BLaER1 treated with 17β-estradiol and CSF1 and Interleukin-3, amounts not matched to agents 10 nM and 100 nM (cell line): ENCODE data around the gene ARGLU1.

Experiments
- H3K27ac ChIP-seq, 11 experiments: shearing (Covaris generic); formaldehyde crosslinking; 2 replicates each; pipeline ENCODE4 v1.8.1; 2022
- H3K27me3 ChIP-seq, 11 experiments: shearing (Covaris generic); formaldehyde crosslinking; 2 replicates each; pipeline ENCODE4 v1.8.1; 2022
- H3K36me3 ChIP-seq, 11 experiments: shearing (Covaris generic); formaldehyde crosslinking; 2 replicates each; pipeline ENCODE4 v1.8.1; 2022
- H3K4me1 ChIP-seq, 10 experiments: shearing (Covaris generic); formaldehyde crosslinking; 2 replicates each; pipeline ENCODE4 v1.8.1; 2022
- H3K4me2 ChIP-seq, 11 experiments: shearing (Covaris generic); formaldehyde crosslinking; 2 replicates each; pipeline ENCODE4 v1.8.1; 2022
- H3K4me3 ChIP-seq, 10 experiments: shearing (Covaris generic); formaldehyde crosslinking; 2 replicates each; pipeline ENCODE4 v1.8.1; 2022
- H3K9ac ChIP-seq, 11 experiments: shearing (Covaris generic); formaldehyde crosslinking; 2 replicates each; pipeline ENCODE4 v1.8.1; 2022
- H3K9me3 ChIP-seq, 11 experiments: shearing (Covaris generic); formaldehyde crosslinking; replicated peaks in 1 of 11; 2 replicates each; pipeline ENCODE4 v1.8.1; 2022
- H4K20me1 ChIP-seq, 11 experiments: shearing (Covaris generic); formaldehyde crosslinking; 2 replicates each; pipeline ENCODE4 v1.8.1; 2022
- Cebpa-rat ChIP-seq, 11 experiments: shearing (Covaris generic); IDR thresholded peaks; 2 replicates each; pipeline ENCODE4 v1.8.1; 2022

ARGLU1 gene

GRCh38 chr13:106527445-106527801, 40.5 kb downstream of the ARGLU1 start:
- Histone ChIP-seq H3K36me3 (peaks cover 0 to 94% (median 6%) of the 10 kb centered on the region in 11 experiments; a peak in 13 of 22 replicates), H3K27ac (no peak overlapping the region), H3K9ac (no peak overlapping the region), H3K27me3 (no peaks in the 10 kb centered on the region), H3K4me1 (peaks cover 10 to 92% (median 59%) of the 10 kb centered on the region in 10 experiments), H4K20me1 (peaks cover 0 to 100% (median 46%) of the 10 kb centered on the region in 11 experiments; a peak in 12 of 22 replicates), H3K4me3 (no peak overlapping the region), H3K4me2 (peak overlapping the region in 4 of 11 experiments; percentile 6 to 96 (median 34); a peak in 5 of 22 replicates), H3K9me3 (no peaks in the 10 kb centered on the region)
- no peak for TF ChIP-seq Cebpa-rat (IDR thresholded peaks at IDR 0.05)

GRCh38 chr13:106526738-106527444, 41.0 kb downstream of the ARGLU1 start:
- no peaks in the 10 kb centered on the region for H3K9me3 ChIP-seq
- peaks cover 0 to 94% (median 11%) of the 10 kb centered on the region in 11 experiments; a peak in 13 of 22 replicates for H3K36me3 ChIP-seq
- H3K27ac ChIP-seq, result no peak overlapping the region
- H3K27me3 ChIP-seq, result no peaks in the 10 kb centered on the region
- peaks cover 5 to 90% (median 57%) of the 10 kb centered on the region in 10 experiments; a peak in 19 of 20 replicates for H3K4me1 ChIP-seq
- H3K9ac ChIP-seq, result no peak overlapping the region
- H4K20me1 ChIP-seq, result peaks cover 0 to 100% (median 48%) of the 10 kb centered on the region in 11 experiments; a peak in 12 of 22 replicates
- peak overlapping the region in 5 of 11 experiments; percentile 2 to 96 (median 25); a peak in 7 of 22 replicates for H3K4me2 ChIP-seq
- H3K4me3 ChIP-seq, result no peak overlapping the region
- TF ChIP-seq Cebpa-rat (IDR thresholded peaks at IDR 0.05), result no peak

GRCh38 chr13:106525865-106526264, 42.1 kb downstream of the ARGLU1 start:
- no peak for TF ChIP-seq Cebpa-rat (IDR thresholded peaks at IDR 0.05)
- peaks cover 0 to 80% (median 46%) of the 10 kb centered on the region in 10 experiments; a peak in 17 of 20 replicates for H3K4me1 ChIP-seq

GRCh38 chr13:106524108-106524507, 43.8 kb downstream of the ARGLU1 start:
- H3K4me1 ChIP-seq, result peaks cover 0 to 65% (median 32%) of the 10 kb centered on the region in 10 experiments; a peak in 16 of 20 replicates
- peak overlapping the region in 4 of 11 experiments; percentile 3 to 28 (median 16); a peak in 5 of 22 replicates for H3K4me2 ChIP-seq
- peaks cover 0 to 97% (median 33%) of the 10 kb centered on the region in 11 experiments; a peak in 13 of 22 replicates for H3K36me3 ChIP-seq
- H3K9me3 ChIP-seq, result no peaks in the 10 kb centered on the region
- peaks cover 0 to 100% (median 37%) of the 10 kb centered on the region in 11 experiments; a peak in 12 of 22 replicates for H4K20me1 ChIP-seq
- no peaks in the 10 kb centered on the region for H3K27me3 ChIP-seq
- H3K4me3 ChIP-seq, result no peak overlapping the region
- no peak overlapping the region for H3K9ac ChIP-seq
- no peak for TF ChIP-seq Cebpa-rat (IDR thresholded peaks at IDR 0.05)
- H3K27ac ChIP-seq, result no peak overlapping the region

More at GRCh38 chr13:106525865-106526264, 42.1 kb downstream of the ARGLU1 start:
- Histone ChIP-seq H3K4me3 (no peak overlapping the region), H3K9ac (no peak overlapping the region), H4K20me1 (peaks cover 0 to 100% (median 41%) of the 10 kb centered on the region in 11 experiments; a peak in 12 of 22 replicates), H3K27me3 (no peaks in the 10 kb centered on the region), H3K9me3 (no peaks in the 10 kb centered on the region), H3K4me2 (peak overlapping the region in 6 of 11 experiments; percentile 15 to 45 (median 29); a peak in 9 of 22 replicates), H3K36me3 (peaks cover 0 to 97% (median 19%) of the 10 kb centered on the region in 11 experiments; a peak in 13 of 22 replicates), H3K27ac (no peak overlapping the region; a peak in 1 of 22 replicates)

- Histone ChIP-seq H3K27me3 (no peaks in the 10 kb centered on the region), H3K27ac (0 out of 22 replicates have a peak overlapping the region, but pooled peaks of 1 of the 11 experiments have one; percentile 34), H3K4me3 (no peak overlapping the region), H4K20me1 (peaks cover 0 to 100% (median 37%) of the 10 kb centered on the region in 11 experiments; a peak in 12 of 22 replicates), H3K36me3 (peaks cover 0 to 97% (median 38%) of the 10 kb centered on the region in 11 experiments; a peak in 13 of 22 replicates), H3K9ac (no peak overlapping the region), H3K4me2 (peak overlapping the region in 8 of 11 experiments; percentile 3 to 39 (median 18); a peak in 9 of 22 replicates), H3K9me3 (no peaks in the 10 kb centered on the region), H3K4me1 (peaks cover 0 to 65% (median 29%) of the 10 kb centered on the region in 10 experiments; a peak in 16 of 20 replicates)
- no peak for TF ChIP-seq Cebpa-rat (IDR thresholded peaks at IDR 0.05)
Observed at GRCh38 chr13:106523576-106523975, 44.4 kb downstream of the ARGLU1 start.

GRCh38 chr13:106522898-106523525, 44.9 kb downstream of the ARGLU1 start:
- peak overlapping the region in 1 of 11 experiments; percentile 33; a peak in 1 of 22 replicates for H3K9ac ChIP-seq
- H3K4me2 ChIP-seq, result peak overlapping the region in 10 of 11 experiments; percentile 3 to 39 (median 18); a peak in 12 of 22 replicates
- H4K20me1 ChIP-seq, result peaks cover 0 to 100% (median 37%) of the 10 kb centered on the region in 11 experiments; a peak in 12 of 22 replicates
- no peak overlapping the region for H3K4me3 ChIP-seq
- TF ChIP-seq Cebpa-rat (IDR thresholded peaks at IDR 0.05), result no peak
- H3K9me3 ChIP-seq, result no peaks in the 10 kb centered on the region
- peaks cover 0 to 97% (median 41%) of the 10 kb centered on the region in 11 experiments; a peak in 13 of 22 replicates for H3K36me3 ChIP-seq
- H3K4me1 ChIP-seq, result peaks cover 0 to 60% (median 29%) of the 10 kb centered on the region in 10 experiments; a peak in 16 of 20 replicates
- 0 out of 22 replicates have a peak overlapping the region, but pooled peaks of 2 of the 11 experiments have one; percentile 4 to 34 for H3K27ac ChIP-seq
- H3K27me3 ChIP-seq, result no peaks in the 10 kb centered on the region

GRCh38 chr13:106522112-106522705, 45.7 kb downstream of the ARGLU1 start:
- H3K4me2 ChIP-seq, result peak overlapping the region in 2 of 11 experiments; percentile 12 to 27; a peak in 4 of 22 replicates
- H3K27me3 ChIP-seq, result no peaks in the 10 kb centered on the region
- peaks cover 0 to 100% (median 37%) of the 10 kb centered on the region in 11 experiments; a peak in 12 of 22 replicates for H4K20me1 ChIP-seq
- no peak overlapping the region for H3K9ac ChIP-seq
- peaks cover 0 to 62% (median 29%) of the 10 kb centered on the region in 10 experiments; a peak in 16 of 20 replicates for H3K4me1 ChIP-seq
- no peak overlapping the region for H3K27ac ChIP-seq
- peaks cover 0 to 96% (median 41%) of the 10 kb centered on the region in 11 experiments; a peak in 13 of 22 replicates for H3K36me3 ChIP-seq
- no peaks in the 10 kb centered on the region for H3K9me3 ChIP-seq
- H3K4me3 ChIP-seq, result no peak overlapping the region
- no peak for TF ChIP-seq Cebpa-rat (IDR thresholded peaks at IDR 0.05)

- no peaks in the 10 kb centered on the region for H3K27me3 ChIP-seq
- H3K4me2 ChIP-seq, result no peak overlapping the region
- no peak overlapping the region for H3K27ac ChIP-seq
- H3K9ac ChIP-seq, result no peak overlapping the region
- H3K9me3 ChIP-seq, result no peaks in the 10 kb centered on the region
- no peak for TF ChIP-seq Cebpa-rat (IDR thresholded peaks at IDR 0.05)
- peaks cover 0 to 100% (median 32%) of the 10 kb centered on the region in 11 experiments; a peak in 12 of 22 replicates for H4K20me1 ChIP-seq
- H3K4me3 ChIP-seq, result no peak overlapping the region
- peaks cover 0 to 64% (median 30%) of the 10 kb centered on the region in 10 experiments; a peak in 16 of 20 replicates for H3K4me1 ChIP-seq
- H3K36me3 ChIP-seq, result peaks cover 0 to 92% (median 41%) of the 10 kb centered on the region in 11 experiments; a peak in 14 of 22 replicates
Observed at GRCh38 chr13:106521095-106521799, 46.7 kb downstream of the ARGLU1 start.
